Measurements from ENCODE around the gene CACFD1.

The CACFD1 gene

GRCh38 chr9:133427658-133428348 is 32.0 kb upstream of the CACFD1 start:
- ATAC-seq (ENCODE audit: insufficient read depth, low read depth) (no peak), DNase-seq (no peak)
- Histone ChIP-seq H3K36me3 (ENCODE audit: insufficient read depth, low read length) (no peaks in the 10 kb centered on the region), H3K9ac (ENCODE audit: low read depth, low read length) (no peak overlapping the region), H3K9me3 (ENCODE audit: insufficient read depth, low read length, severe bottlenecking) (no peaks in the 10 kb centered on the region), H3K4me1 (ENCODE audit: insufficient read depth, low read length) (no peaks in the 10 kb centered on the region), H3K79me2 (ENCODE audit: insufficient read depth, low read length) (no peaks in the 10 kb centered on the region), H2AFZ (ENCODE audit: low read depth, low read length) (no peak overlapping the region), H3K27me3 (ENCODE audit: insufficient read depth, low read length, poor library complexity) (no peaks in the 10 kb centered on the region), H4K20me1 (ENCODE audit: insufficient read depth, low read length) (no peaks in the 10 kb centered on the region), H3K4me3 (ENCODE audit: low read depth in 1 of 2, low read length in 2 of 2) (no peak overlapping the region), H3K4me2 (ENCODE audit: insufficient read depth, low read length) (no peak overlapping the region), H3K27ac (ENCODE audit: low read length) (no peak overlapping the region)
- TF ChIP-seq EZH2 (IDR thresholded peaks at IDR 0.05; ENCODE audit: borderline replicate concordance, low read depth, low read length, severe bottlenecking) (no peak), CTCF (IDR thresholded peaks at IDR 0.05; ENCODE audit: borderline replicate concordance, extremely low read depth, low read length, poor library complexity, severe bottlenecking) (no peak)

- no peak overlapping the region for H3K4me2 ChIP-seq (ENCODE audit: insufficient read depth, low read length)
- H2AFZ ChIP-seq (ENCODE audit: low read depth, low read length): no peak overlapping the region
- TF ChIP-seq CTCF (IDR thresholded peaks at IDR 0.05; ENCODE audit: borderline replicate concordance, extremely low read depth, low read length, poor library complexity, severe bottlenecking): no peak
- H3K79me2 ChIP-seq (ENCODE audit: insufficient read depth, low read length): no peaks in the 10 kb centered on the region
- no peak for DNase-seq
- H3K4me1 ChIP-seq (ENCODE audit: insufficient read depth, low read length): no peaks in the 10 kb centered on the region
- no peaks in the 10 kb centered on the region for H3K36me3 ChIP-seq (ENCODE audit: insufficient read depth, low read length)
- H3K4me3 ChIP-seq (ENCODE audit: low read depth in 1 of 2, low read length in 2 of 2): no peak overlapping the region
- H3K9me3 ChIP-seq (ENCODE audit: insufficient read depth, low read length, severe bottlenecking): no peaks in the 10 kb centered on the region
- H3K27me3 ChIP-seq (ENCODE audit: insufficient read depth, low read length, poor library complexity): no peaks in the 10 kb centered on the region
- no peaks in the 10 kb centered on the region for H4K20me1 ChIP-seq (ENCODE audit: insufficient read depth, low read length)
- H3K27ac ChIP-seq (ENCODE audit: low read length): no peak overlapping the region
- no peak for ATAC-seq (ENCODE audit: insufficient read depth, low read depth)
- no peak overlapping the region for H3K9ac ChIP-seq (ENCODE audit: low read depth, low read length)
These were observed 31.1 kb upstream of the CACFD1 start for GRCh38 chr9:133428617-133429101.

GRCh38 chr9:133429214-133429613 is 30.6 kb upstream of the CACFD1 start:
- Histone ChIP-seq H3K4me2 (ENCODE audit: insufficient read depth, low read length) (no peak overlapping the region), H3K27ac (ENCODE audit: low read length) (no peak overlapping the region), H4K20me1 (ENCODE audit: insufficient read depth, low read length) (no peaks in the 10 kb centered on the region), H3K79me2 (ENCODE audit: insufficient read depth, low read length) (no peaks in the 10 kb centered on the region), H2AFZ (ENCODE audit: low read depth, low read length) (no peak overlapping the region), H3K9ac (ENCODE audit: low read depth, low read length) (no peak overlapping the region), H3K27me3 (ENCODE audit: insufficient read depth, low read length, poor library complexity) (no peaks in the 10 kb centered on the region), H3K36me3 (ENCODE audit: insufficient read depth, low read length) (no peaks in the 10 kb centered on the region), H3K9me3 (ENCODE audit: insufficient read depth, low read length, severe bottlenecking) (no peaks in the 10 kb centered on the region), H3K4me3 (ENCODE audit: low read depth in 1 of 2, low read length in 2 of 2) (no peak overlapping the region), H3K4me1 (ENCODE audit: insufficient read depth, low read length) (no peaks in the 10 kb centered on the region)
- ATAC-seq (ENCODE audit: insufficient read depth, low read depth) (no peak), DNase-seq (no peak)
- TF ChIP-seq CTCF (IDR thresholded peaks at IDR 0.05; ENCODE audit: borderline replicate concordance, extremely low read depth, low read length, poor library complexity, severe bottlenecking) (no peak), EZH2 (IDR thresholded peaks at IDR 0.05; ENCODE audit: borderline replicate concordance, low read depth, low read length, severe bottlenecking) (no peak)
